HTERT RPE-1 (cell line): ENCODE results near the gene SYNDIG1.

Experiments
- in situ Hi-C: fragments of 300-500 bp; cut with MboI; formaldehyde crosslinking; loops from 4 replicates; pipeline ENCODE4 v1.14.3; 2020; ENCODE audit warnings: low sequenced_read_pairs

Gene SYNDIG1

DNA sequence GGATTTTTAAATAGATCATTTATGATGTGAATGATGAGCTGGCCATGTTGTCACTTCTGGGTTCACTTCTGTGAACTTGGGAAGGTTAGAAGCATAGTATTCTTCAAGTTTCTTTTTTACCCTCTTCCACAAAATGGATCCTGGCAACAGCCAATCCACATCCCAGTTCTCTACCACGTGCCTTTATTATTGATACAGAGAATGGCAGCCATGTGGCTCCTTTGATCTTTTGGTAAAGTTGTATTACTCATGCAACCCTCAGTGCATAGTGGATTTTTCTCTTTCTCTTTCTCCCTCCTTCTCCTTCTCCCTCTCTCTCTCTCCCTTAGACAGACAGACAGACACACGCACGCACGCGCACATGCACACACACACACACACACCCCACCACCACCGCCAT, 50.0 kb downstream of the SYNDIG1 start:
- in situ Hi-C loops = no loop called here

DNA sequence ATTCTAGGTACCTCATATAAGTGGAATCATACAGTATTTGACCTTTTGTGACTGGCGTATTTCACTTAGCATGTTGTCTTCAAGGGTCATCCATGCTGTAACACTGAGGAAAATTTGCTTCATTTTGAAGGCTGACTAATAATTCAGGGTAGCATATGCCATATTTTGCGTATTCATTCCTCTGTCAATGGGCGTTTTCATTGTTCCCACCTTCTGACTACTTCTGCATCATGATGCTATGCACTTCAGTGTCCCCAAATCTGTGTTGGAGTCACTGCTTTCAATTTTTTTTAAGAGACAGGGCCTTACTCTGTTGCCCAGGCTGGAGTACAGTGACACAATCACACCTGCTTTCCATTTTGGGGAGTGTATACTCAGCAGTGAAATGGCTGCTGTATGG, 51.6 kb downstream of the SYNDIG1 start:
- in situ Hi-C loops = no loop called here

DNA sequence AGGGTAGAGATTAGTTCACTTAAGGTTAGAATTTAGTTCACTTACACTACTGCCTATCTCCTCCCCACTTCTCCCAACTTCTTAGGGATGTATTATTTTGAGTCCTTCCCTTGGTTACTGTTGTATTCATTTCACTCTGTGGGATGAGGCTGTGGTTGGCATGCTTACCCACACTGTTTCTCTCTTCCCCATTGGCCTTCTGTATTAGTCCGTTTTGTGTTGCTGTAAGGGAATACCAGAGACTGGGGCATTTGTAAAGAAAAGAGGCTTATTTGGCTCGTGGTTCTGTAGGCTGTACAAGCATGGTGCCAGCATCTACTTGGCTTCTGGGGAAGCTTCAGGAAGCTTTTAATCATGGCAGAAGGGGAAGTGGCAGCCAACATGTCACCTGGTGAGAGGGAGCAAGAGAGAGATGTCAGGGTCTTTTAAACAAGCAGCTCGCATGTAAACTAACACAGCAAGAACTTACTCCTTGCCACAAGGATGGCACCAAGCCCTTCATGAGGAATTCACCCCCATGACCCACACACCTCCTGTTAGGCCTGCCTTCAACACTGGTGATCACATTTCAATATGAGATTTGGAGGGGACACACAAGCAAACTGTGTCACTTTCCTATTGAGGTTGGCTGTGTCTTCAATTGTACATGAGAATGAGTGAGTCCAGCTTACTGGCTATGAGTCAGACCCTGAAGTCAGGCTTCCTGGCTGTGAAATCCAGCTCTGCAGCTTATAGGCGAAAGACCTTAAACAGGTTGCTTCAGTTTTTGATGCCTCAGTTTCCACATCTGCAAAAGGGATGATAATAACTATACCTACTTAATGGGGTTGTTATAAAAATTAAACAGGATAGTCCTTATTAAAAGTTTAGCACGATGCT, 53.3 kb downstream of the SYNDIG1 start:
- in situ Hi-C loops = no loop called here

DNA sequence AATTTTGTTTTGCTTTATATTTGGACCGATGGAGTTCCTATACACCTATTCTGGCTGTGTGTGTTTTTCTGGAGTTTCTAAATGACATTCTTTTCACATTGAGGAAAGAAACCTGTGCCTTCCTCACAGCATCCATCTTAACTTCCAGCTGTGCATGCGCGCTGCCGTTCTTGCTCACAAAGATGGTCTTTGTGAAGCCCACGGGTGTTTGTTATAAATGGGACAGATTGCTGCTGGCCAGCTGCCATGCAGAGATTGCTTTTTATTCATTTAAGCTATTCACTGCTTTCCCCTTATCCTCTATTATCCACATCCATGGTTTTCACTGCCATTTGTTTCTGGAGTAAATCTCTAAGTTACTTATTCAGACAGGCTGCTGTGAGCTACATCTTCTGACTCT, 54.2 kb downstream of the SYNDIG1 start:
- in situ Hi-C loops = no loop called here

DNA sequence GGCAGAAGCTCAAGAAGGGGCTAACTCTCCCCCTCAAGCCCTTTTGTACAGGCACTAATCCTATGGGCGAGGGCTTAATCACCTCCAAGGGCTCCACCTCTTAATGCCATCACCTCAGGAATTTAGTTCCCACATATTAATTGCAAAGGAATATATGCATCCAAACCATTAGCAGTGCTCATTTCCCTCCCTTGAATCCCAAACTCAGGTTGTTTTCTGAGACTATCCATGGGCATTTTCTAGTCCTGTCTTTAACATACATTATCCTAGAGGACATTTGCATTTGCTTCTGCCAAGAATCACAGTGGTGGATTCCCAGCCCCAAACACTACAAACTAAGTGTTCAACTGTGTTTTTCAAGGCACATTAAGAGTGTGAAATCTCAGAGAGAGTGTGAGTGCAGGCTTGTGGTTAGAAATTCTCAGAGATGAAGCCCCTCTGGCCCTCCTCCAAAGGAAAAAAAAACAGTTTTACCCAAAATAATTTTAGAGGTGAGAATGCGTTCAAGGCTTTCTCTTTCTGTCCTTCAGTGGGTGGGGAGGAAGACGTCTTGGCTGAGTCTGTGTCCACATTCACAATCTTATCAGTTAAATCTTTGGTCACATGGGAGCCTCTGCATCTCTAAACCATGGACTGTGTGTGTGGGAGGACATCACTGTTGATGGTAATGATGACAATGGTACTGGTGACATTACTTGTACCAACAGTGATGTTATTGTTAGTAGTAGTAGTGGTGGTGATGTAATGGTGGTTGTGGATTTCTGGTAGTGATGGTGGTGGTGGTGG, 59.3 kb downstream of the SYNDIG1 start:
- in situ Hi-C loops = no loop called here

DNA sequence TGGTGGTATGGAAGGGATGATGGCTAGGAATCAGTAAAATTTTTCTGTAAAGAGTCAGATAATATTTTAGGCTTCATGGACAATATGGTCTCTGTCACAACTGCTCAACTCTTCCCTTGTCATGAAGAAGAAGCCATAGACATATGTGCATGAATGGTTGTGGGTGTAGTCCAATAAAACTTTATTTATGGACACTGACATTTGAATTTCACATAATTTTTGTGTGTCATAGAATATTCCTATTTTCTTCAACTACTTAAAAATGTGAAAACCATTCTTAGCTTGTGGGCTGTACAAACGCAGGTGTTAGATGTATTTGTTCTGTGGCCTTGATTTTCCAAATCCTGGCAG, 59.9 kb downstream of the SYNDIG1 start:
- in situ Hi-C loops = no loop called here

DNA sequence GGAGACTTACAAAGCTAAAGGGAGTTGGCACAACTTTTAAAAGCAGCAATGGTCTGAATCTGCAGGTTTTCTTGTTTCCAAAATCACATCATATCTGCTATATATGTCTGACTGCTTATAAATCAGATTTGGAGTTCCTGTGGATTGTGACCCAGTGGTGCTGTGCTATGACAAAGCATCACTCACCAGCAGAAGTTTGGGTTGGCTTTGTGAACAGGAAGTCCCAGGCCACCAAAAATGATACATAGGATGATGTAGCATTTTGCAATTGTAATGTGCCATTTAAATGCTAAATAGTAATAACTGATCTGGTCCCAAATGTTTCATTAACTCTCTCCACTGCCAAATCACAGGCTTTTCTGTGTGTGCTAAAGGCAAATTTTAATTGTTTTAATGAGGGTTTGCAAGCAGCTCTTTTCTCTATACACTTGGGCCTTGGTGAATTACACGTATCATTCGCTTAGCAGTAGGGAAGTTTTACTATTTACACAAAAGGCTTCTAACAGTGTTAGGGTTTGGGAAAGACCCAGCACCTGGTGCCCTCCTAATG, 60.8 kb downstream of the SYNDIG1 start:
- in situ Hi-C loops = no loop called here

DNA sequence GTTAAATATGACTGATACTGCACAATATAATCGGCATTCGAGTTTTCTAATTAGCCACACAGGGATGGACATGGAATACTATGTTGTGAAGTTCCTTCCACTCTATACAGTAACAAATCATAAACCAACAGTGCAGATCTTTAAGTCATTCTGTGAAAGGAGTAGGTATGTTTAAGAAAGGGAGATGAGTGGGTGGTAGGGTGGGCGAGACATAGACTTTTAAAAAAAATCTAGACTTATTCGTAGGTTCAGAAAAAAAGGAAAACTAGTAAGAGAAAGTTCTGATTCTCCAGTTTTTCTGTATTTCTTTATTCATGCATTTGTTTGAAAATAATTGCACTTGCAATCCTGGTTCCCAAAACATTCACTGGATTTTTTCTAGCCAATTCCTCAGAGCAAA, 61.8 kb downstream of the SYNDIG1 start:
- in situ Hi-C loops = no loop called here

GRCh38 chr20:24531631-24532419, 62.4 kb downstream of the SYNDIG1 start:
- in situ Hi-C loops = no loop called here

- in situ Hi-C loops = no loop called here
Observed at GRCh38 chr20:24533449-24533848, 64.0 kb downstream of the SYNDIG1 start.

DNA sequence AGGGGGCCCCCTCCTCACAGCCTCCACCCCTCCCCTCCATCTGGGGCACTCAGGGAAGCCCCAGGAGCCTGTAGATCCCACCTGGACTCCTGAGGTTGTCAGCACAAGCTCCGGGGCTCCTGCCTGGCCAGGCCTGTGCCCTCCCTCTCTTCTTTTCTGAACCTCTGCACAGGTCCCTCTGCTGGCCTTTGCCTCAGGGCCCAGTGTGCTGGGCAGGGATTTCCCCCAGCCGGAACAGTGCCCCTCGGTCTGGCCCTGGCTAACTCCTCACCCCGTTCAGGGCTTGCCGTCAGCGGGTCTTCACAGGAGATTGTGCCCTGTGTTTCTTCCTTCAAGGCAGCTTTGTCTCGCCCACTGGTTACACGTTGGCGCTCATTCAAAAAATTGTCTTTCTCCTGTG, 64.9 kb downstream of the SYNDIG1 start:
- in situ Hi-C loops = no loop called here

DNA sequence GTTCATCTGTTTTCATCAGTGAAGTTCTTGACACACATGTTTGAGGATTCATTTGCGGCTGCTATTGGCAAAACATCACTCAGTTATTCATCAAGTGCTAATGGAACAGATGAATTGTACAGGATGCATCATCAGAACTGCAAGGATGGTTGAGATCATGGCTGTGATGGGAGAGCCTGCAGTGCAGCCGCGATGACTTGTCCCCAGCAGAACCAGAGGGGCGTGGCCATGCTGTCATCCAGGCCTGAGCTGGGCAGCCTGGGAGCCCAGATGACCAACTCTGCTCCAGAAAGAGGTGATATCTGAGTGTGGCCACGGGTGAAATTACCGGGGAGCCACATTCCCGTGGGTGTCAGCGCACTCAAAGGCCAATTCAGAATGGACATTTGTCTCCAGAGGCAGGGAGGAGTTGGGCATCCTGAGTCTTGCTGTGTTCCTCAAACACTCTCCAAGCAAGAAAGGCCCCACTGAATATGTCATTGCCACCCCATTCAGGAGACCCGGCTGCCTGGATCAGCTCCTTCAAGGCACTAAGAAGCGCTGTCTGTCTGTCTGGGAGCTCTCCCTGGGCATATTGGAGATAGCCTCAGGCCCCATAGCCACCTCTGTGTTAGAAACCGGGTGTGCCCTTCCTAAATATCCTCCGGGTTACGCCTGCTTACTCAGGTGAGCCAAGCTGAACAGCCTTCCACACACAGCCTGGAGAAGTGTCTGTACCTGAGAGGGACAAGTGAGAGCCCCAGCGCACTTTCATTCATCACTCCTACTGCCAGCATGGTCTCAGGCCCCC, 66.7 kb downstream of the SYNDIG1 start:
- in situ Hi-C loops = no loop called here

- in situ Hi-C loops = no loop called here
Observed at GRCh38 chr20:24537210-24537609, 67.8 kb downstream of the SYNDIG1 start.

- in situ Hi-C loops = no loop called here
Observed at GRCh38 chr20:24542721-24543120, 73.3 kb downstream of the SYNDIG1 start.

GRCh38 chr20:24543168-24543567, 73.7 kb downstream of the SYNDIG1 start:
- in situ Hi-C loops = no loop called here

DNA sequence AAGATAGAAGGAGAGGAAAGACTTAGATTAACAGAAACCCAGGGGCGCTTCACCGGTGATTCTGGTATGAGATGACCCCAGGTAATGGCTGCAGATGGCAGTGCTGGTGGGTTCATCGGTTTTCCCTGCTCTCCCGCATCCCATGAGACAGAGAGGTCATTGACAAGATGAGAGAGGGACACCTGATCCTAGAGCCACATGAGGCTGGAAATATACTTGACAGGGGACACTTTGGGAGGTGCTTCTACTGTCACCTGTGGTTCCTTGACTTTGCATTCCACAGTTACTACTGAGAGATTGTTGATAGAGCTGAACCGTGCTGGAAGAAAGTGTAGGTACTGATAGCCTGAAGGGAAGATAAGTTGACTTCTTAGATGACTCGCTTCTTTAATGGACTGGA, 74.3 kb downstream of the SYNDIG1 start:
- in situ Hi-C loops = no loop called here

GRCh38 chr20:24544371-24544770, 74.9 kb downstream of the SYNDIG1 start:
- in situ Hi-C loops = no loop called here

DNA sequence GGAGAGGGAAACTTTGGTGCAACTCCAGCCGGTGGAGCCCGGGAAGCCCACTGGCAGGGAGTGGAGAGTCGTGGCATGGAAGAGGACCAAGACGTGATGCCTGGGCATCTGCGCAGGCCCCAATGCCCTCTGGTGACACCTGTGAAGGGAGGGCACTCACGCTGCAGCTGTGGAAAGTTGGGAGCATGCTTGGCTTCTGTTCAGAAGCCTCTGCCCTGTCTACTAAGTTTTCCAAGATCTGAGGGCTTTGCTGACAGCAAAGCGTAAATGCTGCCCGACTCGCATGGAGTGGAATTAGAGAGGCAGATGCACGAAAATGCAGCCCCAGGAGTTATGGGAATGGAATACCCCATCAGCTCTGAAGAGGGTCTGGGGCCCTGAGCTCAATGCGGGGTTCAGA, 75.7 kb downstream of the SYNDIG1 start:
- in situ Hi-C loops = no loop called here

- in situ Hi-C loops = no loop called here
Observed at GRCh38 chr20:24546232-24546892, 76.9 kb downstream of the SYNDIG1 start.

DNA sequence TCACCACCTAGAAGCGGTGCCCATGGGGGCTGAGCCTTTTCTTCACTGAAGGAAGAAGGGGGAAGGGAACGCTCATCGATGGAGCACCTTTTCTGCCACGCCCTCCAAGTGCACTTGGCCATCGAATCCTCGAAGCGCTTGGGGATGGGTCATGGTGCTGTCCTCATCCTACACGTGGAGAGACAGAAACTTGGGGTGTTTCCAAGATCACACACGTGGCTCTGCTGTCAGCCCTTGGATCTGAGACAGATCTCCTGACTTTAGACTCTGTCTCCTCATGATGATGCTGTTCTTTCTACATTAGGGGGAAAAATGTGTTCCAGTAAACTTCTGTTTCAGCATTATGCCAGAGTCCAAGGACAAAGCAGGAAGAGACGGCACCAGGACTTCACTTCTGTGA, 78.5 kb downstream of the SYNDIG1 start:
- in situ Hi-C loops = no loop called here
